Spleen (tissue), 11 donors: ENCODE measurements around the gene PRPF40A. TPM values are rescaled to one million over a fixed set of nuclear protein-coding genes. Genes with fewer than 3 reads are reported as not detected.

Experiments used
- DNase-seq: peaks from one replicate; pipeline ENCODE4 v3.0.0-alpha.2; 2020
- H3K27ac ChIP-seq, 8 donors: fragments of 200-600 bp; sonication (generic) in 7 of 8; 1 replicate in 4 of 8; 2 replicates in 4 of 8; pipeline versions ENCODE4 v1.5.0 to v1.8.0; 2016 to 2021; ENCODE audit warnings: inconsistent platforms in 4 of 8, mild to moderate bottlenecking in 4 of 8, moderate library complexity in 1 of 8
- H3K27me3 ChIP-seq, 7 donors: fragments of 200-600 bp; sonication (generic) in 6 of 7; replicated peaks in 1 of 7; 1 replicate in 4 of 7; 2 replicates in 3 of 7; pipeline versions ENCODE4 v1.5.0 to v1.8.0; 2016 to 2021; ENCODE audit warnings: inconsistent platforms in 3 of 7, mild to moderate bottlenecking in 1 of 7
- H3K36me3 ChIP-seq, 6 donors: fragments of 200-600 bp; sonication (generic) in 5 of 6; 1 replicate in 4 of 6; 2 replicates in 2 of 6; pipeline versions ENCODE4 v1.5.0 to v1.8.0; 2016 to 2021; ENCODE audit warnings: inconsistent platforms in 2 of 6
- H3K4me1 ChIP-seq, 6 donors: fragments of 200-600 bp; sonication (generic) in 5 of 6; 1 replicate in 3 of 6; 2 replicates in 3 of 6; pipeline versions ENCODE4 v1.5.0 to v1.8.0; 2016 to 2021; ENCODE audit warnings: inconsistent platforms in 3 of 6
- H3K4me3 ChIP-seq, 8 donors: fragments of 200-600 bp; sonication (generic) in 7 of 8; 1 replicate in 4 of 8; 2 replicates in 4 of 8; pipeline versions ENCODE4 v1.5.0 to v1.8.0; 2016 to 2021; ENCODE audit warnings: inconsistent platforms in 4 of 8, mild to moderate bottlenecking in 4 of 8, moderate library complexity in 2 of 8
- H3K9me3 ChIP-seq, 8 donors: fragments of 200-600 bp; sonication (generic) in 7 of 8; 1 replicate in 4 of 8; 2 replicates in 4 of 8; pipeline versions ENCODE4 v1.5.0 to v1.8.0; 2016 to 2021; ENCODE audit warnings: inconsistent platforms in 4 of 8
- CTCF ChIP-seq, 11 experiments: fragments of 200-600 bp in 7 of 11; fragments of 450-650 bp in 4 of 11; sonication (generic) in 4 of 11; IDR thresholded peaks in 8 of 11; conservative IDR thresholded peaks in 3 of 11; 1 replicate in 7 of 11; 2 replicates in 4 of 11; pipeline versions ENCODE4 v1.4.0 to v1.8.0; 2016 to 2021; ENCODE audit warnings: antibody characterized with exemption in 11 of 11, inconsistent platforms in 4 of 11, mild to moderate bottlenecking in 1 of 11
- POLR2A ChIP-seq, 3 donors: fragments of 450-650 bp; IDR thresholded peaks; one replicate each; pipeline ENCODE4 v1.5.1; 2017; ENCODE audit warnings: antibody characterized with exemption in 3 of 3, mild to moderate bottlenecking in 1 of 3
- POLR2AphosphoS5 ChIP-seq, 3 donors: sonication (generic); formaldehyde crosslinking; IDR thresholded peaks; one replicate each; pipeline ENCODE4 v1.5.1; 2017; ENCODE audit warnings: antibody characterized with exemption in 3 of 3
- WGBS, 5 donors: extraction: QIAGEN DNeasy Blood & Tissue Kit in 3 of 5; methylation state at CpG; one replicate each; pipeline versions ENCODE4 v1.1.5 to v1.1.7; 2013 to 2018; 5-methylcytosine and 5-hydroxymethylcytosine counted together
- intact Hi-C: fragments of 100-400 bp; cut with DNase I; formaldehyde crosslinking; loops from one replicate; pipeline ENCODE4 v1.15.0; 2023; ENCODE audit warnings: low total_unique reads
- polyA plus RNA-seq, 3 donors: library from polyadenylated mRNA; stranded (reverse); fragments of 200-250 nt; gene quantifications; one replicate each; pipeline ENCODE4 v1.2.1, GENCODE V29; 2013
- total RNA-seq, 7 donors: library from RNA; depleted of rRNA in 3 of 7; stranded (reverse); fragments of >200 nt in 3 of 7; fragmentation: NEBNext Ultra II Directional in 4 of 7; extraction: Animal tissue kit (Norgen Biotek cat#: 25700) in 4 of 7; gene quantifications; one replicate each; pipeline versions ENCODE4 v1.1.0 to v1.2.1, GENCODE V29; 2016 to 2021
- donor health status: healthy with polysubstance abuse.
- donor health status: DM: no; HTN: no; CAD: no; lungs with moderate emphysema.
- donor health status: DM: no; HTN: no; CAD: no.
- donor health status: Bipolar disorder and iron deficiency.
- donor health status: healthy.
- donor health status: DM: no; HTN: no; CAD: no.
- donor health status: DM: yes; HTN: yes; CAD: no.

Gene PRPF40A
- total and polyA plus RNA-seq, 10 donors: 13.5 to 116 (median 86.7) TPM

GRCh38 chr2:152718909-152719645, 1.8 kb upstream of the PRPF40A start:
- Histone ChIP-seq H3K27me3 (no peaks in the 10 kb centered on the region), H3K27ac (peak overlapping the region; percentile 97 to 100 (median 99)), H3K9me3 (no peaks in the 10 kb centered on the region), H3K36me3 (peaks cover 0 to 42% (median 5%) of the 10 kb centered on the region in 6 donors), H3K4me3 (peak overlapping the region; percentile 78 to 98 (median 93)), H3K4me1 (peaks cover 32 to 80% (median 64%) of the 10 kb centered on the region in 6 donors)
- WGBS, 5 donors: 5 to 8% (median 6%) methylated on average over 23 of the region's 23 CpGs
- intact Hi-C loops: no loop called here
- DNase-seq: no peak
- TF ChIP-seq POLR2A (IDR thresholded peaks at IDR 0.05) (no peak), POLR2AphosphoS5 (IDR thresholded peaks at IDR 0.05) (no peak), CTCF (IDR thresholded peaks at IDR 0.05 in 8 of 11, conservative IDR thresholded peaks at IDR 0.05 in 3 of 11) (no peak)

- peak within 1 kb of the TSS; percentile 78 to 98 (median 93) for H3K4me3 ChIP-seq
- peak; percentile 99 for DNase-seq
- H3K4me1 ChIP-seq: peaks cover 32 to 84% (median 68%) of the 10 kb centered on the region in 6 donors
- H3K27me3 ChIP-seq: no peaks in the 10 kb centered on the region
- TF ChIP-seq CTCF (IDR thresholded peaks at IDR 0.05 in 8 of 11, conservative IDR thresholded peaks at IDR 0.05 in 3 of 11) (peak in 1 of 11 experiments; percentile 2), POLR2AphosphoS5 (IDR thresholded peaks at IDR 0.05) (peak; percentile 87 to 96 (median 90)), POLR2A (IDR thresholded peaks at IDR 0.05) (peak in 2 of 3 donors; percentile 4 to 49)
- no peaks in the 10 kb centered on the region for H3K9me3 ChIP-seq
- intact Hi-C loops: no loop called here
- H3K27ac ChIP-seq: peak within 1 kb of the TSS; percentile 97 to 100 (median 99)
- WGBS, 5 donors: 0 to 1% (median 0%) methylated on average over 57 to 87 of the region's 87 CpGs
- peaks cover 0 to 48% (median 10%) of the 10 kb centered on the region in 6 donors for H3K36me3 ChIP-seq
Measured at GRCh38 chr2:152718076-152718908, 1.0 kb upstream of the PRPF40A start, which contains the start of gene ARL6IP6. Gene ARL6IP6 (plus strand): TSS chr2:152718620. CDS start chr2:152718625, 5 bp downstream.

GRCh38 chr2:152716805-152717227, 445 bp downstream of the PRPF40A start:
- TF ChIP-seq POLR2A (IDR thresholded peaks at IDR 0.05): no peak
- TF ChIP-seq CTCF (IDR thresholded peaks at IDR 0.05 in 8 of 11, conservative IDR thresholded peaks at IDR 0.05 in 3 of 11): no peak
- TF ChIP-seq POLR2AphosphoS5 (IDR thresholded peaks at IDR 0.05): no peak
- H3K4me1 ChIP-seq: peaks cover 32 to 84% (median 61%) of the 10 kb centered on the region in 6 donors
- peak overlapping the region; percentile 78 to 98 (median 93) for H3K4me3 ChIP-seq
- intact Hi-C loops: no loop called here
- 0% methylated on average over 13 of the region's 13 CpGs for WGBS, 5 donors
- DNase-seq: peak; percentile 84
- H3K9me3 ChIP-seq: no peaks in the 10 kb centered on the region
- H3K36me3 ChIP-seq: peaks cover 2 to 49% (median 20%) of the 10 kb centered on the region in 6 donors
- no peaks in the 10 kb centered on the region for H3K27me3 ChIP-seq
- peak overlapping the region; percentile 97 to 100 (median 99) for H3K27ac ChIP-seq
